Calu3 (cell line): ENCODE results near the gene SWT1. TPM values are rescaled to one million over a fixed set of nuclear protein-coding genes. Genes with fewer than 3 reads are reported as not detected.

Source experiments
- BruUV-seq: library from RNA; stranded (reverse); fragments of 400-500 nt; replicated peaks from 2 replicates; lab custom pipeline; 2021; lab: Mats Ljungman, UMichigan
- CTCF ChIA-PET: fragments of 300-600 bp; sonication (Branson Sonifier 250); formaldehyde crosslinking; loops from one replicate; lab custom pipeline; 2022; ENCODE audit warnings: antibody characterized with exemption; lab: Charles Lee
- DNase-seq: peaks from one replicate; pipeline ENCODE4 v3.0.0; 2022
- H3K27ac Mint-ChIP-seq: one replicate; pipeline ENCODE4 v1.8.0; 2022; ENCODE audit warnings: mixed read lengths; ENCODE audit not compliant: unreplicated experiment
- H3K27me3 Mint-ChIP-seq: one replicate; pipeline ENCODE4 v1.8.0; 2022; ENCODE audit warnings: mixed read lengths; ENCODE audit not compliant: unreplicated experiment
- H3K36me3 Mint-ChIP-seq: one replicate; pipeline ENCODE4 v1.8.0; 2022; ENCODE audit warnings: mild to moderate bottlenecking, moderate library complexity, mixed read lengths; ENCODE audit not compliant: insufficient read depth, unreplicated experiment
- H3K4me1 Mint-ChIP-seq: one replicate; pipeline ENCODE4 v1.8.0; 2022; ENCODE audit warnings: mild to moderate bottlenecking, low read depth, mixed read lengths; ENCODE audit not compliant: unreplicated experiment
- H3K4me3 Mint-ChIP-seq: one replicate; pipeline ENCODE4 v1.8.0; 2022; ENCODE audit warnings: mild to moderate bottlenecking, low read depth, moderate library complexity, mixed read lengths; ENCODE audit not compliant: unreplicated experiment
- H3K9me3 Mint-ChIP-seq: one replicate; pipeline ENCODE4 v1.8.0; 2022; ENCODE audit warnings: low read depth, mixed read lengths; ENCODE audit not compliant: unreplicated experiment
- CTCF ChIP-seq: fragments of 200-600 bp; IDR thresholded peaks from one replicate; pipeline ENCODE4 v1.8.0; 2022; ENCODE audit warnings: antibody characterized with exemption; ENCODE audit not compliant: unreplicated experiment
- intact Hi-C: fragments of 100-400 bp; cut with micrococcal nuclease; formaldehyde crosslinking; loops from one replicate; pipeline ENCODE4 v1.10.0; 2022; ENCODE audit not compliant: unreplicated experiment
- total RNA-seq: library from RNA; stranded (reverse); gene quantifications from 2 replicates; pipeline ENCODE4 v1.2.3, GENCODE V29; 2022

Gene SWT1
- total RNA-seq, 1 experiment from 2014 or later, result 2.9 TPM

- DNase-seq, result no peak
- Mint-ChIP-seq H3K36me3 (no peaks in the 10 kb centered on the region), H3K27me3 (no peaks in the 10 kb centered on the region), H3K4me1 (peaks cover 30% of the 10 kb centered on the region), H3K27ac (no peak overlapping the region), H3K9me3 (no peaks in the 10 kb centered on the region), H3K4me3 (no peak overlapping the region)
- BruUV-seq, result no TSS peak
- no peak for TF ChIP-seq CTCF
- CTCF ChIA-PET, result no interaction called here
- intact Hi-C loops, result no loop called here
Measured at GRCh38 chr1:185263292-185263691, 106.3 kb downstream of the SWT1 start.

GRCh38 chr1:185263780-185264179 lies 106.8 kb downstream of the SWT1 start:
- peaks cover 26% of the 10 kb centered on the region for H3K4me1 Mint-ChIP-seq
- H3K27ac Mint-ChIP-seq, result no peak overlapping the region
- H3K4me3 Mint-ChIP-seq, result no peak overlapping the region
- no peak for DNase-seq
- CTCF ChIA-PET, result no interaction called here
- no peaks in the 10 kb centered on the region for H3K27me3 Mint-ChIP-seq
- no peak for TF ChIP-seq CTCF
- intact Hi-C loops, result no loop called here
- no peaks in the 10 kb centered on the region for H3K9me3 Mint-ChIP-seq
- no peaks in the 10 kb centered on the region for H3K36me3 Mint-ChIP-seq
- no TSS peak for BruUV-seq

GRCh38 chr1:185265314-185265713 lies 108.3 kb downstream of the SWT1 start:
- H3K4me1 Mint-ChIP-seq, result peaks cover 10% of the 10 kb centered on the region
- H3K36me3 Mint-ChIP-seq, result no peaks in the 10 kb centered on the region
- no peaks in the 10 kb centered on the region for H3K9me3 Mint-ChIP-seq
- CTCF ChIA-PET, result interaction anchor here (0.8 kb wide), 1 partner anchor 14 kb away, joined by 3 read pairs; no protein-coding TSS in a partner anchor
- TF ChIP-seq CTCF, result no peak
- H3K27me3 Mint-ChIP-seq, result no peaks in the 10 kb centered on the region
- DNase-seq, result no peak
- BruUV-seq, result no TSS peak
- H3K4me3 Mint-ChIP-seq, result no peak overlapping the region
- no peak overlapping the region for H3K27ac Mint-ChIP-seq
- intact Hi-C loops, result no loop called here

- no peaks in the 10 kb centered on the region for H3K9me3 Mint-ChIP-seq
- H3K4me1 Mint-ChIP-seq, result no peaks in the 10 kb centered on the region
- intact Hi-C loops, result no loop called here
- H3K36me3 Mint-ChIP-seq, result no peaks in the 10 kb centered on the region
- H3K4me3 Mint-ChIP-seq, result no peak overlapping the region
- BruUV-seq, result no TSS peak
- CTCF ChIA-PET, result interaction anchor here (0.8 kb wide), 1 partner anchor 21 kb away, joined by 10 read pairs; no protein-coding TSS in a partner anchor
- TF ChIP-seq CTCF, result no peak
- no peak overlapping the region for H3K27ac Mint-ChIP-seq
- DNase-seq, result no peak
- no peaks in the 10 kb centered on the region for H3K27me3 Mint-ChIP-seq
Measured at GRCh38 chr1:185267301-185267700, 110.3 kb downstream of the SWT1 start.
